ENCODE measurements around the gene CPNE8. TPM values are rescaled to one million over a fixed set of nuclear protein-coding genes. Genes with fewer than 3 reads are reported as not detected.
A peak's percentile ranks its signal among the peaks of the same experiment; 100 is the strongest.

CPNE8 gene
- total and polyA plus RNA-seq, 10 of the 15 experiments (the other 5 are each of a cell fraction or from before 2014, with no cell fraction given), result 11.3 to 38.4 (median 18.9) TPM

GRCh38 chr12:38926501-38926900 is 21.1 kb upstream of the CPNE8 start:
- H3K4me3 ChIP-seq, result no peak overlapping the region
- ChIA-PET RAD21 (ENCODE audit: unreplicated experiment) (no interaction called here), POLR2A (no interaction called here), CTCF (no interaction called here), SMC1A (ENCODE audit: uncharacterized antibody, unreplicated experiment) (no interaction called here)
- no peak overlapping the region for H3K9ac ChIP-seq (ENCODE audit: control insufficient read depth, insufficient read depth, low read length)
- H3K79me2 ChIP-seq (ENCODE audit: control insufficient read depth, insufficient read depth, low read length), result no peaks in the 10 kb centered on the region
- no peak overlapping the region for H2AFZ ChIP-seq (ENCODE audit: control insufficient read depth, low read depth, low read length)
- no peaks in the 10 kb centered on the region for H3K9me3 ChIP-seq (replicated peaks; ENCODE audit: control insufficient read depth, insufficient read depth, low read length)
- no peak overlapping the region for H3K4me2 ChIP-seq (ENCODE audit: control insufficient read depth, insufficient read depth)
- no peak overlapping the region for H3K27ac ChIP-seq (ENCODE audit: control insufficient read depth, insufficient read depth)
- 0% methylated on average over 1 of the region's 1 CpG for WGBS (ENCODE audit: insufficient coverage, insufficient replicate concordance, low lambda C conversion rate, missing lambda C conversion rate)
- in situ Hi-C loops (cut with MboI) (no loop called here), intact Hi-C loops (cut with micrococcal nuclease; ENCODE audit: unreplicated experiment) (no loop called here)
- FAIRE-seq (no peak), ATAC-seq (no peak), DNase-seq (ENCODE audit: low read depth, low spot score) (no peak)
- H3K27me3 ChIP-seq (replicated peaks in 1 of 2; ENCODE audit: control insufficient read depth in 2 of 2, insufficient read depth in 2 of 2, low read length in 1 of 2), result no peaks in the 10 kb centered on the region
- no peaks in the 10 kb centered on the region for H4K20me1 ChIP-seq (ENCODE audit: control insufficient read depth, insufficient read depth)
- H3K36me3 ChIP-seq (ENCODE audit: control insufficient read depth in 2 of 2, insufficient read depth in 2 of 2, low read length in 1 of 2), result no peaks in the 10 kb centered on the region
- H3K4me1 ChIP-seq (ENCODE audit: control insufficient read depth, insufficient read depth, low read length), result no peaks in the 10 kb centered on the region
- TF ChIP-seq, protein P1, sequence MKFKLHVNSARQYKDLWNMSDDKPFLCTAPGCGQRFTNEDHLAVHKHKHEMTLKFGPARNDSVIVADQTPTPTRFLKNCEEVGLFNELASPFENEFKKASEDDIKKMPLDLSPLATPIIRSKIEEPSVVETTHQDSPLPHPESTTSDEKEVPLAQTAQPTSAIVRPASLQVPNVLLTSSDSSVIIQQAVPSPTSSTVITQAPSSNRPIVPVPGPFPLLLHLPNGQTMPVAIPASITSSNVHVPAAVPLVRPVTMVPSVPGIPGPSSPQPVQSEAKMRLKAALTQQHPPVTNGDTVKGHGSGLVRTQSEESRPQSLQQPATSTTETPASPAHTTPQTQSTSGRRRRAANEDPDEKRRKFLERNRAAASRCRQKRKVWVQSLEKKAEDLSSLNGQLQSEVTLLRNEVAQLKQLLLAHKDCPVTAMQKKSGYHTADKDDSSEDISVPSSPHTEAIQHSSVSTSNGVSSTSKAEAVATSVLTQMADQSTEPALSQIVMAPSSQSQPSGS (IDR thresholded peaks at IDR 0.05; ENCODE audit: low read length), result no peak
- no TSS peak for BruUV-seq (replicated peaks)

GRCh38 chr12:38921025-38921677 is 15.8 kb upstream of the CPNE8 start:
- ATAC-seq (peak; percentile 95), FAIRE-seq (peak; percentile 86)
- POLR2A ChIA-PET, result interaction anchor here (0.6 kb wide), 1 partner anchor 14 kb away, joined by 3 read pairs; no protein-coding TSS in a partner anchor

More at GRCh38 chr12:38921025-38921677, 15.8 kb upstream of the CPNE8 start:
- no peak overlapping the region for H3K27ac ChIP-seq (ENCODE audit: control insufficient read depth, insufficient read depth)
- CTCF ChIA-PET, result interaction anchor here (0.6 to 4.7 kb wide), 40 partner anchors 10 to 598 kb away, joined by 3 to 118 read pairs (median 4); no protein-coding TSS in a partner anchor
- in situ Hi-C loops (cut with MboI), result loop anchor here (5.0 to 25.0 kb wide), 3 partner anchors 181 to 351 kb away; no protein-coding TSS in a partner anchor
- BruUV-seq (replicated peaks), result no TSS peak
- RAD21 ChIA-PET (ENCODE audit: unreplicated experiment), result interaction anchor here (0.6 to 3.3 kb wide), 19 partner anchors 8 to 783 kb away, joined by 3 to 44 read pairs (median 3); no protein-coding TSS in a partner anchor
- no peak overlapping the region for H3K9ac ChIP-seq (ENCODE audit: control insufficient read depth, insufficient read depth, low read length)
- H3K9me3 ChIP-seq (replicated peaks; ENCODE audit: control insufficient read depth, insufficient read depth, low read length), result no peaks in the 10 kb centered on the region
- H3K79me2 ChIP-seq (ENCODE audit: control insufficient read depth, insufficient read depth, low read length), result no peaks in the 10 kb centered on the region
- H4K20me1 ChIP-seq (ENCODE audit: control insufficient read depth, insufficient read depth), result no peaks in the 10 kb centered on the region
- H3K27me3 ChIP-seq (replicated peaks in 1 of 2; ENCODE audit: control insufficient read depth in 2 of 2, insufficient read depth in 2 of 2, low read length in 1 of 2), result no peaks in the 10 kb centered on the region
- SMC1A ChIA-PET (ENCODE audit: uncharacterized antibody, unreplicated experiment), result interaction anchor here (0.6 to 3.3 kb wide), 22 partner anchors 9 to 593 kb away, joined by 3 to 90 read pairs (median 4); no protein-coding TSS in a partner anchor
- H3K4me3 ChIP-seq, result no peak overlapping the region
- WGBS (ENCODE audit: insufficient coverage, insufficient replicate concordance, low lambda C conversion rate, missing lambda C conversion rate), result 2% methylated on average over 2 of the region's 2 CpGs
- no peak for DNase-seq (ENCODE audit: low read depth, low spot score)
- no peaks in the 10 kb centered on the region for H3K4me1 ChIP-seq (ENCODE audit: control insufficient read depth, insufficient read depth, low read length)
- intact Hi-C loops (cut with micrococcal nuclease; ENCODE audit: unreplicated experiment), result loop anchor here (1.0 to 2.0 kb wide), 2 partner anchors 182 to 352 kb away; no protein-coding TSS in a partner anchor
- no peaks in the 10 kb centered on the region for H3K36me3 ChIP-seq (ENCODE audit: control insufficient read depth in 2 of 2, insufficient read depth in 2 of 2, low read length in 1 of 2)
- no peak overlapping the region for H2AFZ ChIP-seq (ENCODE audit: control insufficient read depth, low read depth, low read length)
- H3K4me2 ChIP-seq (ENCODE audit: control insufficient read depth, insufficient read depth), result no peak overlapping the region
- peak; percentile 82 for TF ChIP-seq SMC3 (IDR thresholded peaks at IDR 0.05; ENCODE audit: borderline replicate concordance, low read length)
- TF ChIP-seq, protein P2, sequence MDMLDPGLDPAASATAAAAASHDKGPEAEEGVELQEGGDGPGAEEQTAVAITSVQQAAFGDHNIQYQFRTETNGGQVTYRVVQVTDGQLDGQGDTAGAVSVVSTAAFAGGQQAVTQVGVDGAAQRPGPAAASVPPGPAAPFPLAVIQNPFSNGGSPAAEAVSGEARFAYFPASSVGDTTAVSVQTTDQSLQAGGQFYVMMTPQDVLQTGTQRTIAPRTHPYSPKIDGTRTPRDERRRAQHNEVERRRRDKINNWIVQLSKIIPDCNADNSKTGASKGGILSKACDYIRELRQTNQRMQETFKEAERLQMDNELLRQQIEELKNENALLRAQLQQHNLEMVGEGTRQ (IDR thresholded peaks at IDR 0.05; ENCODE audit: borderline replicate concordance, low read depth, low read length), result no peak
- no peak for TF ChIP-seq FOS (IDR thresholded peaks at IDR 0.05; ENCODE audit: borderline replicate concordance, extremely low read depth, insufficient read length)
- TF ChIP-seq NR2F1 (conservative IDR thresholded peaks at IDR 0.05), result no peak
- TF ChIP-seq RAD21 (IDR thresholded peaks at IDR 0.05; ENCODE audit: insufficient read depth, low read depth, low read length), result peak; percentile 63
- no peak for TF ChIP-seq STAT1 (conservative IDR thresholded peaks at IDR 0.05)
- TF ChIP-seq, protein P3, sequence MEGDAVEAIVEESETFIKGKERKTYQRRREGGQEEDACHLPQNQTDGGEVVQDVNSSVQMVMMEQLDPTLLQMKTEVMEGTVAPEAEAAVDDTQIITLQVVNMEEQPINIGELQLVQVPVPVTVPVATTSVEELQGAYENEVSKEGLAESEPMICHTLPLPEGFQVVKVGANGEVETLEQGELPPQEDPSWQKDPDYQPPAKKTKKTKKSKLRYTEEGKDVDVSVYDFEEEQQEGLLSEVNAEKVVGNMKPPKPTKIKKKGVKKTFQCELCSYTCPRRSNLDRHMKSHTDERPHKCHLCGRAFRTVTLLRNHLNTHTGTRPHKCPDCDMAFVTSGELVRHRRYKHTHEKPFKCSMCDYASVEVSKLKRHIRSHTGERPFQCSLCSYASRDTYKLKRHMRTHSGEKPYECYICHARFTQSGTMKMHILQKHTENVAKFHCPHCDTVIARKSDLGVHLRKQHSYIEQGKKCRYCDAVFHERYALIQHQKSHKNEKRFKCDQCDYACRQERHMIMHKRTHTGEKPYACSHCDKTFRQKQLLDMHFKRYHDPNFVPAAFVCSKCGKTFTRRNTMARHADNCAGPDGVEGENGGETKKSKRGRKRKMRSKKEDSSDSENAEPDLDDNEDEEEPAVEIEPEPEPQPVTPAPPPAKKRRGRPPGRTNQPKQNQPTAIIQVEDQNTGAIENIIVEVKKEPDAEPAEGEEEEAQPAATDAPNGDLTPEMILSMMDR (IDR thresholded peaks at IDR 0.05 in 2 of 3, conservative IDR thresholded peaks at IDR 0.05 in 1 of 3; ENCODE audit: control insufficient read depth in 2 of 3, extremely low read depth in 1 of 3, insufficient read depth in 1 of 3, low read depth in 3 of 3, low read length in 3 of 3), result peak; percentile 60 to 73 (median 61)
